K562 (cell line): ENCODE measurements around the gene RTN4. TPM values are rescaled to one million over a fixed set of nuclear protein-coding genes. Genes with fewer than 3 reads are reported as not detected.

Source experiments
- ATAC-seq: fragments of 200-7000 bp; cut with Tn5 transposase; 3 replicates; pipeline ENCODE4 v1.9.1; 2020; ENCODE audit warnings: moderate library complexity
- BruUV-seq: library from RNA; stranded (reverse); fragments of 400-500 nt; replicated peaks from 2 replicates; lab custom pipeline; 2021; lab: Mats Ljungman, UMichigan
- CTCF ChIA-PET: fragments of 300-600 bp; formaldehyde crosslinking; extraction: SDS; loops from one replicate; lab custom pipeline; 2021; ENCODE audit warnings: low intra/inter-chr PET ratio; lab: Yijun Ruan, JAX
- POLR2A ChIA-PET: fragments of 300-600, 350-650 bp; sonication (Branson Sonifier 250); formaldehyde crosslinking; extraction: SDS; loops from one replicate; lab custom pipeline; 2021; ENCODE audit warnings: antibody characterized with exemption, inconsistent platforms; lab: Yijun Ruan, JAX
- DNase-seq, 4 experiments: peaks; one replicate each; pipeline versions ENCODE4 v3.0.0 to v3.0.0-alpha.2; 2011 to 2018; ENCODE audit warnings: low spot score in 3 of 4, mixed read lengths in 3 of 4; ENCODE audit errors: extremely low read depth in 1 of 4
- FAIRE-seq: peaks from 2 replicates; lab custom pipeline; 2011; peaks lifted over from hg19 to GRCh38; lab: Jason Lieb, UNC
- H2AFZ ChIP-seq: 2 replicates; pipeline ENCODE4 v1.6.0; 2011; ENCODE audit warnings: low read depth, low read length, control low read depth, inconsistent platforms
- H3K27ac ChIP-seq: fragments of 200-600 bp; 3 replicates; pipeline ENCODE4 v1.8.0; 2011; ENCODE audit warnings: low read depth, mild to moderate bottlenecking, control low read depth, inconsistent platforms, low read length, moderate library complexity, mixed read lengths; ENCODE audit errors: extremely low read depth
- H3K27me3 ChIP-seq, 2 experiments: fragments of 300-600 bp in 1 of 2; 2 replicates in 1 of 2; 3 replicates in 1 of 2; pipeline versions ENCODE4 v1.6.0 to v1.8.0; 2011; ENCODE audit warnings: inconsistent platforms in 2 of 2, low read length in 2 of 2, mild to moderate bottlenecking in 1 of 2, mixed read lengths in 1 of 2, moderate library complexity in 1 of 2; ENCODE audit not compliant: control insufficient read depth in 2 of 2, insufficient read depth in 2 of 2
- H3K36me3 ChIP-seq: fragments of 300-600 bp; 3 replicates; pipeline ENCODE4 v1.8.0; 2011; ENCODE audit warnings: mild to moderate bottlenecking, low read length, inconsistent platforms; ENCODE audit not compliant: control insufficient read depth, insufficient read depth
- H3K4me1 ChIP-seq, 2 experiments: fragments of 200-600 bp in 1 of 2; replicated peaks in 1 of 2; 2 replicates in 1 of 2; 3 replicates in 1 of 2; pipeline versions ENCODE4 v1.5.1 to v1.8.0; 2011; ENCODE audit warnings: inconsistent platforms in 2 of 2, low read length in 2 of 2, mild to moderate bottlenecking in 1 of 2, mixed read lengths in 1 of 2, moderate library complexity in 1 of 2; ENCODE audit not compliant: control insufficient read depth in 2 of 2, insufficient read depth in 2 of 2
- H3K4me2 ChIP-seq: 2 replicates; pipeline ENCODE4 v1.6.1; 2011; ENCODE audit warnings: low read length, control low read depth, inconsistent platforms, mixed read lengths; ENCODE audit not compliant: insufficient read depth
- H3K4me3 ChIP-seq: fragments of 200-600 bp; sonication (generic), shearing (Covaris generic); 2 replicates; pipeline ENCODE4 v1.5.1; 2016; ENCODE audit warnings: control low read depth, inconsistent platforms
- H3K79me2 ChIP-seq: fragments of 200-600 bp; 3 replicates; pipeline ENCODE4 v1.8.0; 2011; ENCODE audit warnings: low read length, inconsistent platforms; ENCODE audit not compliant: control insufficient read depth, insufficient read depth
- H3K9ac ChIP-seq, 2 experiments: 2 replicates each; pipeline versions ENCODE4 v1.6.0 to v1.6.1; 2011; ENCODE audit warnings: low read depth in 2 of 2, low read length in 2 of 2, control low read depth in 1 of 2, inconsistent platforms in 1 of 2, mild to moderate bottlenecking in 1 of 2, mixed read lengths in 1 of 2; ENCODE audit not compliant: insufficient read depth in 1 of 2
- H3K9me1 ChIP-seq: one replicate; pipeline ENCODE4 v1.6.0; 2011; ENCODE audit warnings: inconsistent platforms, mild to moderate bottlenecking, low read length, moderate library complexity; ENCODE audit not compliant: control insufficient read depth, insufficient read depth
- H3K9me3 ChIP-seq: replicated peaks from 2 replicates; pipeline ENCODE4 v1.5.1; 2011; ENCODE audit warnings: low read depth, low read length, inconsistent platforms; ENCODE audit not compliant: control insufficient read depth, insufficient read depth
- H4K20me1 ChIP-seq: replicated peaks from 2 replicates; pipeline ENCODE4 v1.6.1; 2011; ENCODE audit warnings: low read length, inconsistent platforms, mixed read lengths; ENCODE audit not compliant: control insufficient read depth, insufficient read depth
- BDP1 ChIP-seq: IDR thresholded peaks from 3 replicates; pipeline ENCODE4 v1.6.1; 2011; ENCODE audit not compliant: insufficient read length, insufficient read depth
- DACH1 ChIP-seq: fragments of 450-650 bp; IDR thresholded peaks from 2 replicates; pipeline ENCODE4 v1.6.1; 2018; ENCODE audit not compliant: partially characterized antibody
- NRF1 ChIP-seq, 2 experiments: fragments of 450-650 bp; IDR thresholded peaks in 1 of 2; conservative IDR thresholded peaks in 1 of 2; 2 replicates each; pipeline ENCODE4 v1.6.1; 2014; ENCODE audit warnings: mild to moderate bottlenecking in 2 of 2
- POLR2G ChIP-seq: fragments of 200-400 bp; formaldehyde crosslinking; IDR thresholded peaks from 2 replicates; pipeline ENCODE4 v1.6.1; 2017; ENCODE audit warnings: low read depth, mild to moderate bottlenecking, antibody characterized with exemption, low read length, moderate library complexity
- RBM14 ChIP-seq: fragments of 200-400 bp; formaldehyde crosslinking; IDR thresholded peaks from 2 replicates; pipeline ENCODE4 v1.6.1; 2018; ENCODE audit warnings: low read depth, mild to moderate bottlenecking, low read length, moderate library complexity, borderline replicate concordance; ENCODE audit not compliant: insufficient read depth
- RBM22 ChIP-seq: fragments of 200-400 bp; formaldehyde crosslinking; IDR thresholded peaks from 2 replicates; pipeline ENCODE4 v1.6.1; 2018; ENCODE audit warnings: low read length, low read depth; ENCODE audit not compliant: poor library complexity, severe bottlenecking
- ZNF717 ChIP-seq: fragments of 250-450 bp; sonication (Bioruptor Pico); IDR thresholded peaks from 2 replicates; pipeline ENCODE4 v1.5.0; 2021
- WGBS: fragments of 100-300 bp; shearing (Covaris generic); methylation state at CpG from one replicate; pipeline ENCODE4 v1.1.6; 2016; ENCODE audit warnings: low coverage, mixed read lengths; ENCODE audit not compliant: insufficient coverage; ENCODE audit errors: missing lambda C conversion rate; 5-methylcytosine and 5-hydroxymethylcytosine counted together
- in situ Hi-C: fragments of 300-500 bp; cut with MboI; formaldehyde crosslinking; loops from 4 replicates; pipeline ENCODE4 v1.15.0; 2018; ENCODE audit warnings: inconsistent platforms, mixed read lengths
- intact Hi-C: fragments of 100-400 bp; cut with micrococcal nuclease; formaldehyde crosslinking; loops from 2 replicates; pipeline ENCODE4 v1.14.2; 2022
- polyA plus RNA-seq, 8 experiments: library from polyadenylated mRNA; depleted of rRNA in 4 of 8; stranded (reverse) in 5 of 8; unstranded in 3 of 8; fragments of >200 nt; fragmentation: Nextera tagmentation in 2 of 8; fragmentation: Illumina TruSeq in 1 of 8; extraction: Ambion mirVana in 2 of 8; extraction: Trizol in 1 of 8; gene quantifications; 2 replicates each; pipeline versions ENCODE4 v1.2.1 to v1.2.3, GENCODE V29; 2011 to 2014; ENCODE audit warnings: inconsistent platforms in 1 of 8, missing spikeins in 1 of 8
- total RNA-seq, 7 experiments: library from RNA; depleted of rRNA in 6 of 7; stranded (reverse); fragments of >200 nt in 6 of 7; fragmentation: Illumina TruSeq in 2 of 7; extraction: Trizol in 2 of 7; gene quantifications; 2 replicates each; pipeline versions ENCODE4 v1.2.1 to v1.2.3, GENCODE V29; 2011 to 2021; ENCODE audit warnings: low replicate concordance in 1 of 7
- TF ChIP-seq, protein P1 (sequence below): sonication (generic); formaldehyde crosslinking; IDR thresholded peaks from 2 replicates; pipeline ENCODE4 v1.8.0; 2022; ENCODE audit warnings: mild to moderate bottlenecking, missing genetic modification reagents
- TF ChIP-seq, protein P2 (sequence below): sonication (generic); formaldehyde crosslinking; IDR thresholded peaks from 2 replicates; pipeline ENCODE4 v1.8.1; 2023; ENCODE audit warnings: mild to moderate bottlenecking, missing genetic modification reagents

The RTN4 gene
- total and polyA plus RNA-seq, 9 of the 15 experiments (the other 6 are each of a cell fraction or from before 2014, with no cell fraction given): 73.0 to 248 (median 116) TPM

DNA sequence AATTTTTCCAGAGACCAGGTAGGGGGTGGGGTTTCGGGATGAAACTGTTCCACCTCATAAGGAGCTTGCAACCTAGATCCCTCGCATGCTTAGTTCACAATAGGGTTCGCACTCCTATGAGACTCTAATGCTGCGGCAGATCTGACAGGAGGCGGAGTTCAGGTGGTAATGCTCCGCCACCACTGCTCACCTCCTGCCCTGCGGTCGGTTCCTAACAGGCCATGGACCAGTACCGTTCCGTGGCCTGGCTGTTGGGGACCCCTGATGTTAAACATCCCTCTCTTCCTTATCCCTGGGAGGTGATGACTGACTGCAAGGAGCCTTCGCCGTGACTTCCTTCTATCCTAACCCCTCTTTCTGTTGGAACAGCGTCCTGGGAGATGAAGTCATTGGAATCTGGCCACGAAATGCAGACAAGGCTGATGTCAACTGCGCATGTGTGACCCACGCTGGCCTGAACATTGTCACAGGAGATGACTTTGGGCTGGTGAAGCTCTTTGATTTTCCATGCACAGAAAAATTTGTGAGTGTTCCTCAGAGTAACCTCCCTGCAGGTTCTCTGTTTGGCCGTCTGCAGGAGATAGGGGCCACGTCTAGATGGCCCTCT, 82.4 kb downstream of the RTN4 start:
- Histone ChIP-seq H2AFZ (no peak overlapping the region), H3K27ac (no peak overlapping the region), H4K20me1 (no peaks in the 10 kb centered on the region; the same call in 1 of the 2 replicates), H3K27me3 (no peaks in the 10 kb centered on the region), H3K4me2 (no peak overlapping the region), H3K9me1 (peaks cover 3% of the 10 kb centered on the region), H3K4me1 (peaks cover 0 to 7% of the 10 kb centered on the region in 2 experiments; a peak in 2 of 5 replicates), H3K9me3 (no peaks in the 10 kb centered on the region), H3K79me2 (no peaks in the 10 kb centered on the region; the same call in 2 of the 3 replicates), H3K9ac (no peak overlapping the region), H3K36me3 (peaks cover 34% of the 10 kb centered on the region), H3K4me3 (no peak overlapping the region)
- in situ Hi-C loops: no loop called here
- ATAC-seq (peak; percentile 4), FAIRE-seq (peak; percentile 57), DNase-seq (no peak)
- ChIA-PET POLR2A (interaction anchor here (1.0 to 2.7 kb wide), 3 partner anchors 11 to 12 kb away, joined by 3 to 15 read pairs (median 6); no protein-coding TSS in a partner anchor), CTCF (no interaction called here)
- TF ChIP-seq DACH1 (no peak), POLR2G (peak; percentile 45; the same call in 1 of the 2 replicates), RBM14 (no peak), BDP1 (no peak), NRF1 (conservative IDR thresholded peaks at IDR 0.05 in 1 of 2, IDR thresholded peaks at IDR 0.05 in 1 of 2) (peak; percentile 61 to 63), ZNF717 (CRISPR knock-in tag) (0 out of 2 replicates have a peak, but pooled peaks have one; percentile 15), RBM22 (peak; percentile 68)
- TF ChIP-seq, protein P1, sequence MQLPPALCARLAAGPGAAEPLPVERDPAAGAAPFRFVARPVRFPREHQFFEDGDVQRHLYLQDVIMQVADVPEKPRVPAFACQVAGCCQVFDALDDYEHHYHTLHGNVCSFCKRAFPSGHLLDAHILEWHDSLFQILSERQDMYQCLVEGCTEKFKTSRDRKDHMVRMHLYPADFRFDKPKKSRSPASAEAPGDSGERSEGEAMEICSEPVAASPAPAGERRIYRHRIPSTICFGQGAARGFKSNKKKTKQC (CRISPR knock-in tag): 0 out of 2 replicates have a peak, but pooled peaks have one; percentile 21
- TF ChIP-seq, protein P2, sequence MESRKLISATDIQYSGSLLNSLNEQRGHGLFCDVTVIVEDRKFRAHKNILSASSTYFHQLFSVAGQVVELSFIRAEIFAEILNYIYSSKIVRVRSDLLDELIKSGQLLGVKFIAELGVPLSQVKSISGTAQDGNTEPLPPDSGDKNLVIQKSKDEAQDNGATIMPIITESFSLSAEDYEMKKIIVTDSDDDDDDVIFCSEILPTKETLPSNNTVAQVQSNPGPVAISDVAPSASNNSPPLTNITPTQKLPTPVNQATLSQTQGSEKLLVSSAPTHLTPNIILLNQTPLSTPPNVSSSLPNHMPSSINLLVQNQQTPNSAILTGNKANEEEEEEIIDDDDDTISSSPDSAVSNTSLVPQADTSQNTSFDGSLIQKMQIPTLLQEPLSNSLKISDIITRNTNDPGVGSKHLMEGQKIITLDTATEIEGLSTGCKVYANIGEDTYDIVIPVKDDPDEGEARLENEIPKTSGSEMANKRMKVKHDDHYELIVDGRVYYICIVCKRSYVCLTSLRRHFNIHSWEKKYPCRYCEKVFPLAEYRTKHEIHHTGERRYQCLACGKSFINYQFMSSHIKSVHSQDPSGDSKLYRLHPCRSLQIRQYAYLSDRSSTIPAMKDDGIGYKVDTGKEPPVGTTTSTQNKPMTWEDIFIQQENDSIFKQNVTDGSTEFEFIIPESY (CRISPR knock-in tag): 0 out of 2 replicates have a peak, but pooled peaks have one; percentile 20
- intact Hi-C loops: loop anchor here (5.0 kb wide), 1 partner anchor 199 kb away; no protein-coding TSS in a partner anchor
- WGBS: 72% methylated on average over 18 of the region's 18 CpGs
- BruUV-seq: no TSS peak
